HEK293 (cell line): ENCODE data around the gene SRSF4.

Source experiments
- ZNF155 ChIP-seq: fragments of 450-650 bp; formaldehyde crosslinking; IDR thresholded peaks from 2 replicates; pipeline ENCODE4 v1.5.1; 2016; ENCODE audit warnings: missing biosample characterization, missing genetic modification characterization
- ZNF768 ChIP-seq: fragments of 450-650 bp; formaldehyde crosslinking; IDR thresholded peaks from 2 replicates; pipeline ENCODE4 v1.5.1; 2018; ENCODE audit warnings: missing biosample characterization, mild to moderate bottlenecking, missing genetic modification characterization
- TF ChIP-seq, protein P1 (sequence below): fragments of 450-650 bp; formaldehyde crosslinking; IDR thresholded peaks from 2 replicates; pipeline ENCODE4 v1.5.1; 2016; ENCODE audit warnings: missing biosample characterization, missing genetic modification characterization

- TF ChIP-seq, protein P1, sequence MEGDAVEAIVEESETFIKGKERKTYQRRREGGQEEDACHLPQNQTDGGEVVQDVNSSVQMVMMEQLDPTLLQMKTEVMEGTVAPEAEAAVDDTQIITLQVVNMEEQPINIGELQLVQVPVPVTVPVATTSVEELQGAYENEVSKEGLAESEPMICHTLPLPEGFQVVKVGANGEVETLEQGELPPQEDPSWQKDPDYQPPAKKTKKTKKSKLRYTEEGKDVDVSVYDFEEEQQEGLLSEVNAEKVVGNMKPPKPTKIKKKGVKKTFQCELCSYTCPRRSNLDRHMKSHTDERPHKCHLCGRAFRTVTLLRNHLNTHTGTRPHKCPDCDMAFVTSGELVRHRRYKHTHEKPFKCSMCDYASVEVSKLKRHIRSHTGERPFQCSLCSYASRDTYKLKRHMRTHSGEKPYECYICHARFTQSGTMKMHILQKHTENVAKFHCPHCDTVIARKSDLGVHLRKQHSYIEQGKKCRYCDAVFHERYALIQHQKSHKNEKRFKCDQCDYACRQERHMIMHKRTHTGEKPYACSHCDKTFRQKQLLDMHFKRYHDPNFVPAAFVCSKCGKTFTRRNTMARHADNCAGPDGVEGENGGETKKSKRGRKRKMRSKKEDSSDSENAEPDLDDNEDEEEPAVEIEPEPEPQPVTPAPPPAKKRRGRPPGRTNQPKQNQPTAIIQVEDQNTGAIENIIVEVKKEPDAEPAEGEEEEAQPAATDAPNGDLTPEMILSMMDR (tag by site-specific recombination), result peak; percentile 71
- TF ChIP-seq ZNF768 (no peak), ZNF155 (tag by site-specific recombination) (no peak)
Observed at GRCh38 chr1:29230553-29231378, 49.1 kb upstream of the SRSF4 start, which contains the start of gene MECR.
